Right lobe of liver (tissue), 4 donors: ENCODE results near the gene ADGRA1.

Source experiments
- CTCF ChIP-seq, 4 donors: fragments of 200-600 bp in 3 of 4; fragments of 450-650 bp in 1 of 4; IDR thresholded peaks; one replicate each; pipeline versions ENCODE4 v1.5.1 to v1.8.0; 2016 to 2022; ENCODE audit warnings: antibody characterized with exemption in 4 of 4, mild to moderate bottlenecking in 2 of 4
- POLR2A ChIP-seq: fragments of 450-650 bp; IDR thresholded peaks from one replicate; pipeline ENCODE4 v1.6.1; 2017; ENCODE audit warnings: antibody characterized with exemption, mild to moderate bottlenecking
- donor health status: DM: no; HTN: no; CAD: no.
- donor health status: DM: no; HTN: no; CAD: no.
- donor health status: DM: no; HTN: yes; CAD: no.

- TF ChIP-seq CTCF (IDR thresholded peaks at IDR 0.05) (no peak), POLR2A (no peak)
Measured at GRCh38 chr10:133127291-133128125, 39.8 kb downstream of the ADGRA1 start.
